K562 (cell line): ENCODE results near the gene SYS1.

Source experiments
- CTCF ChIP-seq, 3 experiments: IDR thresholded peaks in 2 of 3; conservative IDR thresholded peaks in 1 of 3; 2 replicates each; pipeline ENCODE4 v1.5.1; 2011 to 2012; ENCODE audit warnings: low read length in 3 of 3, mild to moderate bottlenecking in 3 of 3, control low read depth in 2 of 3, improper control_type of control experiment in 1 of 3, inconsistent platforms in 1 of 3, low read depth in 1 of 3, mixed read lengths in 1 of 3, moderate library complexity in 1 of 3; ENCODE audit not compliant: insufficient read depth in 2 of 3
- DPF2 ChIP-seq: fragments of 450-650 bp; IDR thresholded peaks from 2 replicates; pipeline ENCODE4 v1.6.1; 2016
- GABPA ChIP-seq: fragments of 200-800 bp; sonication (Bioruptor generic); conservative IDR thresholded peaks from 2 replicates; pipeline ENCODE4 v1.6.1; 2016; ENCODE audit warnings: low read depth, missing genetic modification characterization, missing compliant biosample characterization
- IRF1 ChIP-seq: sonication (generic); formaldehyde crosslinking; IDR thresholded peaks from 2 replicates; pipeline ENCODE4 v1.8.0; 2022; ENCODE audit warnings: missing genetic modification reagents, mild to moderate bottlenecking, borderline replicate concordance
- POLR2A ChIP-seq: fragments of 450-650 bp; conservative IDR thresholded peaks from 2 replicates; pipeline ENCODE4 v1.6.1; 2016
- POLR2AphosphoS5 ChIP-seq: IDR thresholded peaks from 2 replicates; pipeline ENCODE4 v1.6.1; 2011; ENCODE audit warnings: mild to moderate bottlenecking, low read depth, low read length, moderate library complexity; ENCODE audit not compliant: control insufficient read depth, insufficient read depth
- ZFP36 ChIP-seq: fragments of 150-350 bp; IDR thresholded peaks from 2 replicates; pipeline ENCODE4 v1.6.1; 2018; ENCODE audit warnings: low read length, low read depth; ENCODE audit not compliant: partially characterized antibody
- ZNF384 ChIP-seq: IDR thresholded peaks from 2 replicates; pipeline ENCODE4 v1.6.1; 2012; ENCODE audit warnings: low read depth, low read length, improper control_type of control experiment
- TF ChIP-seq, protein P1 (sequence below), 2 experiments: fragments of 450-650 bp in 1 of 2; sonication (generic) in 1 of 2; formaldehyde crosslinking in 1 of 2; IDR thresholded peaks; 2 replicates each; pipeline versions ENCODE4 v1.7.1 to v1.9.0; 2016 to 2022; ENCODE audit warnings: inconsistent platforms in 1 of 2, mild to moderate bottlenecking in 1 of 2, missing genetic modification reagents in 1 of 2
- TF ChIP-seq, protein P2 (sequence below): IDR thresholded peaks from 3 replicates; pipeline ENCODE4 v1.6.1; 2011; ENCODE audit warnings: borderline replicate concordance, mild to moderate bottlenecking; ENCODE audit not compliant: insufficient read length, insufficient read depth
- TF ChIP-seq, protein P3 (sequence below), 2 experiments: IDR thresholded peaks; 2 replicates each; pipeline ENCODE4 v1.6.1; 2011; ENCODE audit warnings: borderline replicate concordance in 1 of 2, control low read depth in 1 of 2, low read depth in 1 of 2, low read length in 1 of 2, mild to moderate bottlenecking in 1 of 2, mixed read lengths in 1 of 2, moderate library complexity in 1 of 2; ENCODE audit not compliant: insufficient read depth in 1 of 2, insufficient read length in 1 of 2, poor library complexity in 1 of 2, severe bottlenecking in 1 of 2; ENCODE audit errors: extremely low read depth in 1 of 2
- TF ChIP-seq, protein P4 (sequence below): sonication (generic); formaldehyde crosslinking; IDR thresholded peaks from 2 replicates; pipeline ENCODE4 v1.8.0; 2022; ENCODE audit warnings: mild to moderate bottlenecking, missing genetic modification reagents, borderline replicate concordance

- TF ChIP-seq ZFP36 (no peak), POLR2AphosphoS5 (no peak), CTCF (IDR thresholded peaks at IDR 0.05 in 2 of 3, conservative IDR thresholded peaks at IDR 0.05 in 1 of 3; ENCODE audit: insufficient read depth in 2 of 3, low read depth in 1 of 3, low read length in 3 of 3) (no peak), ZNF384 (no peak), POLR2A (no peak), IRF1 (CRISPR knock-in tag) (no peak), DPF2 (no peak), GABPA (tag) (no peak)
- TF ChIP-seq, protein P1, sequence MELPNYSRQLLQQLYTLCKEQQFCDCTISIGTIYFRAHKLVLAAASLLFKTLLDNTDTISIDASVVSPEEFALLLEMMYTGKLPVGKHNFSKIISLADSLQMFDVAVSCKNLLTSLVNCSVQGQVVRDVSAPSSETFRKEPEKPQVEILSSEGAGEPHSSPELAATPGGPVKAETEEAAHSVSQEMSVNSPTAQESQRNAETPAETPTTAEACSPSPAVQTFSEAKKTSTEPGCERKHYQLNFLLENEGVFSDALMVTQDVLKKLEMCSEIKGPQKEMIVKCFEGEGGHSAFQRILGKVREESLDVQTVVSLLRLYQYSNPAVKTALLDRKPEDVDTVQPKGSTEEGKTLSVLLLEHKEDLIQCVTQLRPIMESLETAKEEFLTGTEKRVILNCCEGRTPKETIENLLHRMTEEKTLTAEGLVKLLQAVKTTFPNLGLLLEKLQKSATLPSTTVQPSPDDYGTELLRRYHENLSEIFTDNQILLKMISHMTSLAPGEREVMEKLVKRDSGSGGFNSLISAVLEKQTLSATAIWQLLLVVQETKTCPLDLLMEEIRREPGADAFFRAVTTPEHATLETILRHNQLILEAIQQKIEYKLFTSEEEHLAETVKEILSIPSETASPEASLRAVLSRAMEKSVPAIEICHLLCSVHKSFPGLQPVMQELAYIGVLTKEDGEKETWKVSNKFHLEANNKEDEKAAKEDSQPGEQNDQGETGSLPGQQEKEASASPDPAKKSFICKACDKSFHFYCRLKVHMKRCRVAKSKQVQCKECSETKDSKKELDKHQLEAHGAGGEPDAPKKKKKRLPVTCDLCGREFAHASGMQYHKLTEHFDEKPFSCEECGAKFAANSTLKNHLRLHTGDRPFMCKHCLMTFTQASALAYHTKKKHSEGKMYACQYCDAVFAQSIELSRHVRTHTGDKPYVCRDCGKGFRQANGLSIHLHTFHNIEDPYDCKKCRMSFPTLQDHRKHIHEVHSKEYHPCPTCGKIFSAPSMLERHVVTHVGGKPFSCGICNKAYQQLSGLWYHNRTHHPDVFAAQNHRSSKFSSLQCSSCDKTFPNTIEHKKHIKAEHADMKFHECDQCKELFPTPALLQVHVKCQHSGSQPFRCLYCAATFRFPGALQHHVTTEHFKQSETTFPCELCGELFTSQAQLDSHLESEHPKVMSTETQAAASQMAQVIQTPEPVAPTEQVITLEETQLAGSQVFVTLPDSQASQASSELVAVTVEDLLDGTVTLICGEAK (IDR thresholded peaks at IDR 0.05), result no peak
- TF ChIP-seq, protein P1 (CRISPR knock-in tag; IDR thresholded peaks at IDR 0.05), result no peak
- TF ChIP-seq, protein P2, sequence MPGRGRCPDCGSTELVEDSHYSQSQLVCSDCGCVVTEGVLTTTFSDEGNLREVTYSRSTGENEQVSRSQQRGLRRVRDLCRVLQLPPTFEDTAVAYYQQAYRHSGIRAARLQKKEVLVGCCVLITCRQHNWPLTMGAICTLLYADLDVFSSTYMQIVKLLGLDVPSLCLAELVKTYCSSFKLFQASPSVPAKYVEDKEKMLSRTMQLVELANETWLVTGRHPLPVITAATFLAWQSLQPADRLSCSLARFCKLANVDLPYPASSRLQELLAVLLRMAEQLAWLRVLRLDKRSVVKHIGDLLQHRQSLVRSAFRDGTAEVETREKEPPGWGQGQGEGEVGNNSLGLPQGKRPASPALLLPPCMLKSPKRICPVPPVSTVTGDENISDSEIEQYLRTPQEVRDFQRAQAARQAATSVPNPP, result no peak
- TF ChIP-seq, protein P3, sequence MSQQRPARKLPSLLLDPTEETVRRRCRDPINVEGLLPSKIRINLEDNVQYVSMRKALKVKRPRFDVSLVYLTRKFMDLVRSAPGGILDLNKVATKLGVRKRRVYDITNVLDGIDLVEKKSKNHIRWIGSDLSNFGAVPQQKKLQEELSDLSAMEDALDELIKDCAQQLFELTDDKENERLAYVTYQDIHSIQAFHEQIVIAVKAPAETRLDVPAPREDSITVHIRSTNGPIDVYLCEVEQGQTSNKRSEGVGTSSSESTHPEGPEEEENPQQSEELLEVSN (IDR thresholded peaks at IDR 0.05; ENCODE audit: borderline replicate concordance in 1 of 2, extremely low read depth in 1 of 2, insufficient read depth in 1 of 2, insufficient read length in 1 of 2, low read depth in 1 of 2, low read length in 1 of 2, poor library complexity in 1 of 2, severe bottlenecking in 1 of 2), result no peak
- TF ChIP-seq, protein P4, sequence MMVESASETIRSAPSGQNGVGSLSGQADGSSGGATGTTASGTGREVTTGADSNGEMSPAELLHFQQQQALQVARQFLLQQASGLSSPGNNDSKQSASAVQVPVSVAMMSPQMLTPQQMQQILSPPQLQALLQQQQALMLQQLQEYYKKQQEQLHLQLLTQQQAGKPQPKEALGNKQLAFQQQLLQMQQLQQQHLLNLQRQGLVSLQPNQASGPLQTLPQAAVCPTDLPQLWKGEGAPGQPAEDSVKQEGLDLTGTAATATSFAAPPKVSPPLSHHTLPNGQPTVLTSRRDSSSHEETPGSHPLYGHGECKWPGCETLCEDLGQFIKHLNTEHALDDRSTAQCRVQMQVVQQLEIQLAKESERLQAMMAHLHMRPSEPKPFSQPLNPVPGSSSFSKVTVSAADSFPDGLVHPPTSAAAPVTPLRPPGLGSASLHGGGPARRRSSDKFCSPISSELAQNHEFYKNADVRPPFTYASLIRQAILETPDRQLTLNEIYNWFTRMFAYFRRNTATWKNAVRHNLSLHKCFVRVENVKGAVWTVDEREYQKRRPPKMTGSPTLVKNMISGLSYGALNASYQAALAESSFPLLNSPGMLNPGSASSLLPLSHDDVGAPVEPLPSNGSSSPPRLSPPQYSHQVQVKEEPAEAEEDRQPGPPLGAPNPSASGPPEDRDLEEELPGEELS (CRISPR knock-in tag), result no peak
These were observed 24.3 kb downstream of the SYS1 start for GRCh38 chr20:45387274-45387673.
